PC-9 (cell line): Measurements from ENCODE around the gene AADAC.

Experiments
- EZH2 ChIP-seq: fragments of 200-600 bp; sonication (generic); IDR thresholded peaks from 2 replicates; pipeline ENCODE4 v1.8.0; 2017; ENCODE audit warnings: antibody characterized with exemption, low read depth
- TF ChIP-seq, protein P1 (sequence below): fragments of 200-600 bp; sonication (generic); conservative IDR thresholded peaks from 2 replicates; pipeline ENCODE4 v1.6.1; 2017; ENCODE audit warnings: mixed run types, antibody characterized with exemption, mild to moderate bottlenecking, moderate library complexity

DNA sequence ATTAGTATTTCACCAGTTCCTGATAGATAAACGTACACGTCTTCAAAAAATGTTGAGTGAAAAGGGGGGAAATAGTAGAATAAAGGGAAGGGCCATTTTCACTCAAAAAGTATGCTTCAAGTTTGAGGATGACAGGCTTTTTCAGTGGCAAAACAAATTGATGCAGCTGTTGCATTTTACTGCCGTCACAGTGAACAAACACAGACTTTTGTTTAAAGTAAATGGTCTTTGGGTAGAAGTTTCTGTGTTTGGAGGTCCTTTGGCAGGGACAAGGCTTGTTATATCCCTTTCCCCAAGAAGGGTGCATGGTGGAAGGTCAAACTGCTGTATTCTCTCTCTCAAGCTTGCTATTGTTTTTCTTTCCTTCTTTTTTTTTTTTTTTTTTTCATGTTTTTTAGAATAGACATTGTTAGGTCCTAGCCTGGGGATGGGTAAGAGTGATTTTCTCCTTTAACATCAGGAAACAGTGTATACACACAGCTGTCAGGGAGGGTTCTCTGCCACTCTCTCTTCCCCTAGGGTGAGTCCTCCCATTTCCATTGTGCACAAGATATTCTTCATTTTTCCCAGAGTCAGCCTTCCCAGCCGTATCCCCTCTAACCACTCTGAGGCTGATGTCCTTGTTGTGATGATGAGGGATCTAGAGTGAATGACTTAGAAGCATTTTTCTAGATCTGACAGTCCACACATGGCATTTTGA, 52.9 kb downstream of the AADAC start:
- TF ChIP-seq, protein P1, sequence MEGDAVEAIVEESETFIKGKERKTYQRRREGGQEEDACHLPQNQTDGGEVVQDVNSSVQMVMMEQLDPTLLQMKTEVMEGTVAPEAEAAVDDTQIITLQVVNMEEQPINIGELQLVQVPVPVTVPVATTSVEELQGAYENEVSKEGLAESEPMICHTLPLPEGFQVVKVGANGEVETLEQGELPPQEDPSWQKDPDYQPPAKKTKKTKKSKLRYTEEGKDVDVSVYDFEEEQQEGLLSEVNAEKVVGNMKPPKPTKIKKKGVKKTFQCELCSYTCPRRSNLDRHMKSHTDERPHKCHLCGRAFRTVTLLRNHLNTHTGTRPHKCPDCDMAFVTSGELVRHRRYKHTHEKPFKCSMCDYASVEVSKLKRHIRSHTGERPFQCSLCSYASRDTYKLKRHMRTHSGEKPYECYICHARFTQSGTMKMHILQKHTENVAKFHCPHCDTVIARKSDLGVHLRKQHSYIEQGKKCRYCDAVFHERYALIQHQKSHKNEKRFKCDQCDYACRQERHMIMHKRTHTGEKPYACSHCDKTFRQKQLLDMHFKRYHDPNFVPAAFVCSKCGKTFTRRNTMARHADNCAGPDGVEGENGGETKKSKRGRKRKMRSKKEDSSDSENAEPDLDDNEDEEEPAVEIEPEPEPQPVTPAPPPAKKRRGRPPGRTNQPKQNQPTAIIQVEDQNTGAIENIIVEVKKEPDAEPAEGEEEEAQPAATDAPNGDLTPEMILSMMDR: no peak
- no peak for TF ChIP-seq EZH2
